ENCODE measurements around the gene NREP.

- TF ChIP-seq YY1 (IDR thresholded peaks at IDR 0.05; ENCODE audit: low read depth) (no peak), EP300 (IDR thresholded peaks at IDR 0.05; ENCODE audit: borderline replicate concordance) (no peak), RAD21 (IDR thresholded peaks at IDR 0.05; ENCODE audit: low read depth) (no peak), TAF1 (IDR thresholded peaks at IDR 0.05; ENCODE audit: low read depth) (no peak), TEAD4 (IDR thresholded peaks at IDR 0.05) (no peak), CEBPB (IDR thresholded peaks at IDR 0.05) (no peak), FOXM1 (IDR thresholded peaks at IDR 0.05; ENCODE audit: borderline replicate concordance, low read depth) (no peak)
Observed at GRCh38 chr5:111734597-111734996, 22.4 kb downstream of the NREP start.

Data from Ishikawa (cell line).